ENCODE measurements around the gene ASZ1.

DNA sequence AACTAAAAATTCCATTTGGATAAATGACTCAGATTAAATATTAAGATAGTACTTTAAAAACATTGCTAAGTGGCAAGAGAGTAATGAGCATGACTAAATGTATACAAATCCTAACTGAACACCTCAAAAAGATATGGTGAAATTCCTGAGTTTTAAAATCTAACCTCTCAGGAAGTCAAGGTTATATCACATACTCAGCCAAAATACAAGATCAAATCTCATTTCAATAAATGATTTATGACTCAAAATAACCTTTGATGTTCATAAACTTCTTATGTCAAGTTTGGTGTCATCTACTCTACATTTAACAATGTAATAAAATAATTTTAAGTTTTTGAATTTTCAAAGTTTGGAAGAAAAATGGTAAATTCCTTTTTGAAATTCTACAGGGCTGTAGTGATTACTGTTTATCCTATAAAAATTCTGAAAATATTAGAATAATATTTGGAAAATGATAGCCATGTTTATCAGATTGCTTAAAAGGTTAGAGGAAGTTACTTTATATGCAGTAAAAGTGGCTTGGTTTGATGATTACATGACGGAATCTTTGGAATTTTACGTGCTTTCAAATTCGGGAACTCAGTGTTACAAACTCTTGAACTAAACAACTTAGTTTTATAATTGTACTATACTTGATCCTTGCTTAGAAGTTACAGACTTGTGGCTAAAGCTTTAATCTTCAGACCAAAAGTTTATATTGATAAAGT lies 43.7 kb downstream of the ASZ1 start:
- TF ChIP-seq, protein P1, sequence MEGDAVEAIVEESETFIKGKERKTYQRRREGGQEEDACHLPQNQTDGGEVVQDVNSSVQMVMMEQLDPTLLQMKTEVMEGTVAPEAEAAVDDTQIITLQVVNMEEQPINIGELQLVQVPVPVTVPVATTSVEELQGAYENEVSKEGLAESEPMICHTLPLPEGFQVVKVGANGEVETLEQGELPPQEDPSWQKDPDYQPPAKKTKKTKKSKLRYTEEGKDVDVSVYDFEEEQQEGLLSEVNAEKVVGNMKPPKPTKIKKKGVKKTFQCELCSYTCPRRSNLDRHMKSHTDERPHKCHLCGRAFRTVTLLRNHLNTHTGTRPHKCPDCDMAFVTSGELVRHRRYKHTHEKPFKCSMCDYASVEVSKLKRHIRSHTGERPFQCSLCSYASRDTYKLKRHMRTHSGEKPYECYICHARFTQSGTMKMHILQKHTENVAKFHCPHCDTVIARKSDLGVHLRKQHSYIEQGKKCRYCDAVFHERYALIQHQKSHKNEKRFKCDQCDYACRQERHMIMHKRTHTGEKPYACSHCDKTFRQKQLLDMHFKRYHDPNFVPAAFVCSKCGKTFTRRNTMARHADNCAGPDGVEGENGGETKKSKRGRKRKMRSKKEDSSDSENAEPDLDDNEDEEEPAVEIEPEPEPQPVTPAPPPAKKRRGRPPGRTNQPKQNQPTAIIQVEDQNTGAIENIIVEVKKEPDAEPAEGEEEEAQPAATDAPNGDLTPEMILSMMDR (IDR thresholded peaks at IDR 0.05), result no peak
- TF ChIP-seq EP300 (IDR thresholded peaks at IDR 0.05) (no peak), POLR2A (IDR thresholded peaks at IDR 0.05) (no peak)

All from sigmoid colon (tissue), 4 donors.